Measurements from ENCODE around the gene CD320.

Gene CD320

DNA sequence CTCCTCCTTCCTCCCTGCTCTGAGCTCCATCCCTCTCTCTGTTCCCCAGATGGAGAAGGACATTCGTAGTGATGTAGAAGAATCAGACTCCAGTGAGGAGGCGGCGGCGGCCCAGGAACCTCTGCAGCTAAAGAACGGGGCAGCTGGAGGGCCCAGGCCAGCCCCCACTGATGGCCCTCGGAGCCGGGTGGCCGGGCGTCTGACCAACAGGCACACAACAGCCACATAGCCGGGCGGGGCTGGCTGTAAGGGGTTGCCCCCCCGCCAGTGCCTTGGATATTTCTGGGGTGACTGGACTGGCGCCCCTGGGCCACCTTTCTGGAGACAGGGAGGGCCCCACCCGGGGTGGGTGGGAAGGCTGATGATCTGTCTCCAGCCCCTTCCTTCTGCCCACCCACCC, 46.3 kb downstream of the CD320 start:
- TF ChIP-seq MYC (IDR thresholded peaks at IDR 0.05; ENCODE audit: low read depth, low read length): no peak
- TF ChIP-seq, protein P1, sequence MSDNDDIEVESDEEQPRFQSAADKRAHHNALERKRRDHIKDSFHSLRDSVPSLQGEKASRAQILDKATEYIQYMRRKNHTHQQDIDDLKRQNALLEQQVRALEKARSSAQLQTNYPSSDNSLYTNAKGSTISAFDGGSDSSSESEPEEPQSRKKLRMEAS (IDR thresholded peaks at IDR 0.05; ENCODE audit: low read depth, low read length): no peak
- no peak for DNase-seq (ENCODE audit: low read depth)
- H3K4me3 ChIP-seq (ENCODE audit: low read depth, low read length): no peak overlapping the region

DNA sequence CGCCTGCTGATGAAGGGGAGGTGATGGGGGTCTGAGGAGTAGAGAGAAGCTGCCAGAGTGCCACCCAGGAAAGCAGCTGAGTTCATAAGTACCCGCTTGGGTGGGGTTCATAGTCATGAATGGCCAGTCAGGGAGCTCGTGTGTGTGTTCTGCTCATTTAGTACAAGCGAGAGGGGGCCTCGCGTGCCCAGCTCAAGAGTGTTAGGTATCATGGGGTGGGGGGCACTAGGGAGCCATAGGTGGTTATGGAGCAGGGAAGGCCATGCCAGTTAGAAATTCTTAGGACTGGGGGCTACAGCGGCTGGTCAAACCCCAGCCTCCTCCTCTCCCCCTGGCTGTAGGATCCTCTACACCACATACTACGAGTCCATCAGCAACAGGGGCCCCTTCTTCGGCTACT, 46.8 kb downstream of the CD320 start:
- DNase-seq (ENCODE audit: low read depth): no peak
- no peak overlapping the region for H3K4me3 ChIP-seq (ENCODE audit: low read depth, low read length)
- TF ChIP-seq POLR2A (IDR thresholded peaks at IDR 0.05; ENCODE audit: extremely low read depth, insufficient read length): no peak
- TF ChIP-seq, protein P2, sequence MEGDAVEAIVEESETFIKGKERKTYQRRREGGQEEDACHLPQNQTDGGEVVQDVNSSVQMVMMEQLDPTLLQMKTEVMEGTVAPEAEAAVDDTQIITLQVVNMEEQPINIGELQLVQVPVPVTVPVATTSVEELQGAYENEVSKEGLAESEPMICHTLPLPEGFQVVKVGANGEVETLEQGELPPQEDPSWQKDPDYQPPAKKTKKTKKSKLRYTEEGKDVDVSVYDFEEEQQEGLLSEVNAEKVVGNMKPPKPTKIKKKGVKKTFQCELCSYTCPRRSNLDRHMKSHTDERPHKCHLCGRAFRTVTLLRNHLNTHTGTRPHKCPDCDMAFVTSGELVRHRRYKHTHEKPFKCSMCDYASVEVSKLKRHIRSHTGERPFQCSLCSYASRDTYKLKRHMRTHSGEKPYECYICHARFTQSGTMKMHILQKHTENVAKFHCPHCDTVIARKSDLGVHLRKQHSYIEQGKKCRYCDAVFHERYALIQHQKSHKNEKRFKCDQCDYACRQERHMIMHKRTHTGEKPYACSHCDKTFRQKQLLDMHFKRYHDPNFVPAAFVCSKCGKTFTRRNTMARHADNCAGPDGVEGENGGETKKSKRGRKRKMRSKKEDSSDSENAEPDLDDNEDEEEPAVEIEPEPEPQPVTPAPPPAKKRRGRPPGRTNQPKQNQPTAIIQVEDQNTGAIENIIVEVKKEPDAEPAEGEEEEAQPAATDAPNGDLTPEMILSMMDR (IDR thresholded peaks at IDR 0.05; ENCODE audit: low read depth, low read length): no peak
- TF ChIP-seq, protein P1 (IDR thresholded peaks at IDR 0.05; ENCODE audit: low read depth, low read length): no peak

DNA sequence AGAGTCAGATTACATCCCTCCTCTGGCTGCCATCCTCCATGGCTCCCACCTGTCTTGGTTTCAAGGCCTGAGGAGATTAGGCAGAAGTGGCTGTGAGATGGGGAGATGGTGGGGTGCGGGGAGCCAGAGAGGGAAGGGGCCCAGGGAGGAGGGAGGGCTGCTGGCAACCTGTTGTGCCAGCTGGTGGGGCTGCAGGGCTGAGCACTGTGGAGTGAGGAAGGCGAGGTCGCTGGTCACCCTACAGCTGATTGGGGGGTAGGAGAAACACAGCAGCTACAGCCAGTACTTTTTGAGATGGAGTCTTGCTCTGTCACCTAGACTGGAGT, 48.3 kb downstream of the CD320 start:
- H3K4me3 ChIP-seq (ENCODE audit: low read depth, low read length): no peak overlapping the region
- TF ChIP-seq, protein P2 (IDR thresholded peaks at IDR 0.05; ENCODE audit: low read depth, low read length): no peak
- TF ChIP-seq POLR2A (IDR thresholded peaks at IDR 0.05; ENCODE audit: extremely low read depth, insufficient read length) (no peak), MYC (IDR thresholded peaks at IDR 0.05; ENCODE audit: low read depth, low read length) (no peak)
- TF ChIP-seq, protein P1 (IDR thresholded peaks at IDR 0.05; ENCODE audit: low read depth, low read length): no peak
- no peak for DNase-seq (ENCODE audit: low read depth)

DNA sequence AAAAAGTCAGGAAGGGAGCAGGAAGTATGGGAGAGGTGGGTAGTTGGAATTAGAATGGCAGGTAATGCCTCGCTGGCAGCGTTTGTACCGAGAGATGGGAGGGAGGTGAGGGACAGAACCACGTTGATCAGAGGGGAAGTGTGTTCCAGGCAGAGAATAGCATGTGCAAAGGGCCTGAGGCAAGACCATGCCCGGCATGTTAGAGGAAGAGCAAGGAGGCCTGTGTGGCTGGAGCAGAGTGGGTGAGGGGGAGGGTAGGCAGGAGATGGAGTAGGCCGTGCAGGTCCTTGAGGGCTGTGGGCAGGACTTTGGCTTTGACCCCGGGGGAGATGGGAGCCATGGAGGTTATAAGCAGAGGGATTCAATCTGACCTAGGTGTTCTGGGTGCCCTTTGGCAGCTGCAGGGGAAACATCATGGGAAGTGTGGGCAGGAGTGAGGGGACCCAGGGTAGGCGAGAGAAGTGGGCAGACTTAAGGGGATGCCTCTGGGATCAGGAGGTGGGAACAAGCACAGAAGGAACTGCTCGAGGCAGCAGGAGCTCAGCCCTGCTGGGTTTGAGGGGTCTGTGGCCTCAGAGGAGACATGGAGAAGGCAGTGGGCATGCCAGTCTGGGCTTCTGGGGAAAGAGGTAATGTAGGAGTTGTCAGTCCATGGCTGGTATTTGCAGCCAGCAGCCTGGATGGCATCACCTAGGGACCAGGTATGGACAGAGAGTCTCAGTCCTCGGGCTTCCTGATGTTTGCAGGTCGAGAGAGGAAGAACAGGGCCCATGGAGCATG, 48.8 kb downstream of the CD320 start:
- peak; percentile 22 for DNase-seq (ENCODE audit: low read depth)
- H3K4me3 ChIP-seq (ENCODE audit: low read depth, low read length): no peak overlapping the region
- TF ChIP-seq POLR2A (IDR thresholded peaks at IDR 0.05; ENCODE audit: extremely low read depth, insufficient read length) (no peak), MYC (IDR thresholded peaks at IDR 0.05; ENCODE audit: low read depth, low read length) (no peak)
- TF ChIP-seq, protein P1 (IDR thresholded peaks at IDR 0.05; ENCODE audit: low read depth, low read length): no peak
- TF ChIP-seq, protein P2 (IDR thresholded peaks at IDR 0.05; ENCODE audit: low read depth, low read length): no peak

DNA sequence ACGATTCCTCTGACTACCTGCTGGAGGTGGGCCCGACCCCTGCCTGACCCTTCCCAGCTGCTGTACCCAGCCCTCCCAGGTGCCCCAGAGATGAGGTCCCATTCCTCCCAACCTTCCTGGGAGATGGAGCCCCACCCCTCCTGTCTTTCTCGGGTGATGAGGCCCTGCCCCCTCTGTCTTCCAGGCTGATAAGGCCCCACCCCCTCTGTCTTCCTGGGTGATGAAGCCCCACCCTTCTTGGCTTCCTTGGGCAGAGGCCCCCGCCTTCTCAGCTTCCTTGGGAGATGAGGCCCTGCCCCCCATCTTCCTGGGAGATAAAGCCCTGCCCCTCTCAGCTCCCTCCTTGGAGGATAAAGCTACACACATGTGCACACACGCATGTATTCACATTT, 51.1 kb downstream of the CD320 start:
- TF ChIP-seq MYC (IDR thresholded peaks at IDR 0.05; ENCODE audit: low read depth, low read length) (no peak), POLR2A (IDR thresholded peaks at IDR 0.05; ENCODE audit: extremely low read depth, insufficient read length) (no peak)
- TF ChIP-seq, protein P2 (IDR thresholded peaks at IDR 0.05; ENCODE audit: low read depth, low read length): no peak
- TF ChIP-seq, protein P1 (IDR thresholded peaks at IDR 0.05; ENCODE audit: low read depth, low read length): no peak
- DNase-seq (ENCODE audit: low read depth): peak; percentile 38
- H3K4me3 ChIP-seq (ENCODE audit: low read depth, low read length): no peak overlapping the region

DNA sequence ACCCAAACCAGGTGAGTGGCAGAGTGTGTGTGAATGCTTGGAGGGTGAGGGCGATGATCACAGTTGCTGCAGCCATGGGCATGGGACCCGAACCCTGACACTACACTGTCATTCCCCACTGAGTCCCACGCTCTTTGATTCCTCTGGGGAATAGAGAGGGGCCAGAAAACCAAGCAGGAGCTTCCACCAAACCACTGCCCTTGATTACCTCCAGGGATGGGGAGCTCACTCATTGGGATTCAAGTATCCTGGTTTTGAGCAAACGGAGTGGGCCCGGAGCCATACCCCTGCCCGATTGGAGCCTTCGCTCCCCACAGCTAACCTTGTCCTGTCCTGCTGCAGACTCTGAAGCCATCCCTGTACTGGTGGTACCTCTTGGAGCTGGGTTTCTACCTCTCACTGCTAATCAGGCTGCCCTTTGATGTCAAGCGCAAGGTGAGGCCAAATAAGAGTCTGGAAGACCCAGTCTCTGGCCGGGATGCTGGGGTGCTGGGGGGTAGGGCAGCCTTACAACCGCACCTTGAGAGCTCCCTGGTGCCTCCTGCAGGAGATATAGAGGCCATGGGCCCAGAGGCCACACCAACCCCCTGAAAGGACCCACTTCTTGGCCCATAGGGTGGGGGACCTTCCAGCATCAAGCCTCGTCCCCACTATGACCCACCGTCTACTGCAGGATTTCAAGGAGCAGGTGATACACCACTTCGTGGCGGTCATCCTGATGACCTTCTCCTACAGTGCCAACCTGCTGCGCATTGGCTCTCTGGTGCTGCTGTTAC, 51.7 kb downstream of the CD320 start:
- DNase-seq (ENCODE audit: low read depth): no peak
- TF ChIP-seq, protein P2 (IDR thresholded peaks at IDR 0.05; ENCODE audit: low read depth, low read length): no peak
- TF ChIP-seq, protein P1 (IDR thresholded peaks at IDR 0.05; ENCODE audit: low read depth, low read length): no peak
- TF ChIP-seq MYC (IDR thresholded peaks at IDR 0.05; ENCODE audit: low read depth, low read length): no peak
- TF ChIP-seq POLR2A (IDR thresholded peaks at IDR 0.05; ENCODE audit: extremely low read depth, insufficient read length): no peak
- no peak overlapping the region for H3K4me3 ChIP-seq (ENCODE audit: low read depth, low read length)
